Measurements from ENCODE around the gene PLAAT4. TPM values are rescaled to one million over a fixed set of nuclear protein-coding genes. Genes with fewer than 3 reads are reported as not detected.
"Not testable (repeated sequence)": the region's sequence is repeated elsewhere in the genome, so short reads cannot be mapped to it uniquely, and the experiment has no call there.

PLAAT4 gene
- total RNA-seq, 1 donor from 2014 or later: 14.7 TPM

GRCh38 chr11:63537293-63538101, 889 bp downstream of the PLAAT4 start:
- intact Hi-C loops (cut with micrococcal nuclease): loop anchor here (5.0 kb wide), 2 partner anchors 100 to 135 kb away; partner anchors contain the start of gene ATL3

GRCh38 chr11:63542506-63542905, 5.9 kb downstream of the PLAAT4 start:
- Mint-ChIP-seq H3K36me3 (ENCODE audit: low read depth) (peaks cover 50% of the 10 kb centered on the region), H3K4me1 (peaks cover 24% of the 10 kb centered on the region)
- H3K27me3 Mint-ChIP-seq; H3K9me3 Mint-ChIP-seq; H3K4me3 Mint-ChIP-seq; DNase-seq; H3K27ac Mint-ChIP-seq; intact Hi-C loops (cut with micrococcal nuclease): not testable (repeated sequence)

More at GRCh38 chr11:63537293-63538101, 889 bp downstream of the PLAAT4 start:
- peak overlapping the region; percentile 88 for H3K27ac Mint-ChIP-seq
- H3K4me1 Mint-ChIP-seq: peaks cover 63% of the 10 kb centered on the region
- H3K9me3 Mint-ChIP-seq: no peaks in the 10 kb centered on the region
- peak overlapping the region; percentile 90 for H3K4me3 Mint-ChIP-seq
- no peaks in the 10 kb centered on the region for H3K27me3 Mint-ChIP-seq
- H3K36me3 Mint-ChIP-seq (ENCODE audit: low read depth): peaks cover 16% of the 10 kb centered on the region
- peak; percentile 75 for DNase-seq

- no peaks in the 10 kb centered on the region for H3K9me3 Mint-ChIP-seq
- no peak overlapping the region for H3K4me3 Mint-ChIP-seq
- H3K27me3 Mint-ChIP-seq: no peaks in the 10 kb centered on the region
- peaks cover 13% of the 10 kb centered on the region for H3K4me1 Mint-ChIP-seq
- intact Hi-C loops (cut with micrococcal nuclease): no loop called here
- H3K36me3 Mint-ChIP-seq (ENCODE audit: low read depth): peaks cover 45% of the 10 kb centered on the region
- no peak overlapping the region for H3K27ac Mint-ChIP-seq
- no peak for DNase-seq
These were observed 7.1 kb downstream of the PLAAT4 start for GRCh38 chr11:63543711-63544110.

DNA sequence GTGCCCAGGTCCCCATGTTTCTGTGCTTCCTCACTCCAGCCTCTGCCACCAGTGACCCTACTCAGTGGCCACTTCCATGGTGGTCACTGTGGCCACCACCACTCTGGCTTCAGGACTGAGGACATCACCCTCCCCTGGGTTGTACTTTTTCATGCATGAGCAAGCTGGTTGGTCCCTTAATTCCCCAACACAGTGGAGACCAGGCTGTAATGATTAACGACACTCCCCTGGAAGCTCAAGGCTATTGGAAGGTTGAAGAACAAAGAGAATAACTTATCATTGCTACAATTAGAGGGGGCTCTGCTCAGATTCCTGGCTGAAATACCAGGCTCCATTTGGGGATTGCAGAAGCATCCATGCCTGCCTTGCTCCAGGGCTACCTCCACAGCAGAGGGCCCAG, 10.5 kb downstream of the PLAAT4 start:
- intact Hi-C loops (cut with micrococcal nuclease): no loop called here
- Mint-ChIP-seq H3K27ac (no peak overlapping the region), H3K4me1 (peaks cover 11% of the 10 kb centered on the region), H3K4me3 (no peak overlapping the region), H3K9me3 (no peaks in the 10 kb centered on the region), H3K36me3 (ENCODE audit: low read depth) (peaks cover 36% of the 10 kb centered on the region), H3K27me3 (no peaks in the 10 kb centered on the region)
- no peak for DNase-seq

- Mint-ChIP-seq H3K9me3 (no peaks in the 10 kb centered on the region), H3K27ac (no peak overlapping the region), H3K4me1 (peaks cover 16% of the 10 kb centered on the region), H3K36me3 (ENCODE audit: low read depth) (peaks cover 31% of the 10 kb centered on the region), H3K4me3 (no peak overlapping the region), H3K27me3 (no peaks in the 10 kb centered on the region)
- DNase-seq: no peak
- intact Hi-C loops (cut with micrococcal nuclease): no loop called here
These were observed 11.6 kb downstream of the PLAAT4 start for GRCh38 chr11:63548178-63548577.

DNA sequence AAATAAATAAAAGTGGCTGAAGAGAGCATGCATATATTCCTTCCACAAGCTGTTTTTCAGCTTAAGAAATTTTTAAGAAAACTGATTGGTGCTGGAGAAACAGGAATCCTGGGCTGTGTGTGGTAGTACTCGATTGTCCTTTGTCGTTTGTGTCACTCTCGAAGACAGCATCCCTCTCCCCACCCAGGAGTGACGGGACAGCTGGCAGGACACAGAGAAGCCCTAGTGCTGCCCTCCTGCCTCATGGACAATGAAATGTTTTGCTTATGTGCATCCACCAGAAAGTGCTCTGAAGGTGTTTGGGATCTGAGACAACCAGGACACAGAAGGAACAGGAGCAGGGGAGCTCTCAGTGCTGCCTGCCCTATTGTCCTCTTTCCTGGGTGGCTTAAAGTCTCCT, 12.8 kb downstream of the PLAAT4 start:
- H3K27me3 Mint-ChIP-seq: no peaks in the 10 kb centered on the region
- H3K4me3 Mint-ChIP-seq: no peak overlapping the region
- DNase-seq: no peak
- H3K36me3 Mint-ChIP-seq (ENCODE audit: low read depth): peaks cover 26% of the 10 kb centered on the region
- no peaks in the 10 kb centered on the region for H3K9me3 Mint-ChIP-seq
- H3K27ac Mint-ChIP-seq: no peak overlapping the region
- peaks cover 23% of the 10 kb centered on the region for H3K4me1 Mint-ChIP-seq
- intact Hi-C loops (cut with micrococcal nuclease): no loop called here

DNA sequence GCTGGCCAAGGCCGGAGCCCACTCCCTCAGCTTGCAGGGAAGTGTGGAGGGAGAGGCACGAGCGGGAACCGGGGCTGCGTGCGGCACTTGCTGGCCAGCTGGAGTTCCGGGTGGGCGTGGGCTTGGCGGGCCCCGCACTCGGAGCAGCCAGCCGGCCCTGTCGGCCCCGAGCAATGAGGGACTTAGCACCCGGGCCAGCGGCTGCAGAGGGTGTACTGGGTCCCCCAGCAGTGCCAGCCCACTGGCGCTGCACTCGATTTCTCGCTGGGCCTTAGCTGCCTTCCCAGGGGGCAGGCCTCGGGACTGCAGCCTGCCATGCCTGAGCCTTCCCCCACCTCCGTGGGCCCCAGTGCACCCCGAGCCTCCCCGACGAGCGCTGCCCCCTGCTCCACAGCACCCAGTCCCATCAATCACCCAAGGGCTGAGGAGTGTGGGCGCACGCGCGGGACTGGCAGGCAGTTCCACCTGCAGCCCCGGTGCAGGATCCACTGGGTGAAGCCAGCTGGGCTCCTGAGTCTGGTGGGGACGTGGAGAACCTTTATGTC, 13.6 kb downstream of the PLAAT4 start:
- not testable (repeated sequence) for H3K9me3 Mint-ChIP-seq, H3K27me3 Mint-ChIP-seq, H3K27ac Mint-ChIP-seq, DNase-seq, H3K4me3 Mint-ChIP-seq
- Mint-ChIP-seq H3K4me1 (peaks cover 27% of the 10 kb centered on the region), H3K36me3 (ENCODE audit: low read depth) (peaks cover 20% of the 10 kb centered on the region)
- intact Hi-C loops (cut with micrococcal nuclease): loop anchor here (5.0 kb wide), 1 partner anchor 62 kb away; the partner anchor contains the start of gene PLAAT3

DNA sequence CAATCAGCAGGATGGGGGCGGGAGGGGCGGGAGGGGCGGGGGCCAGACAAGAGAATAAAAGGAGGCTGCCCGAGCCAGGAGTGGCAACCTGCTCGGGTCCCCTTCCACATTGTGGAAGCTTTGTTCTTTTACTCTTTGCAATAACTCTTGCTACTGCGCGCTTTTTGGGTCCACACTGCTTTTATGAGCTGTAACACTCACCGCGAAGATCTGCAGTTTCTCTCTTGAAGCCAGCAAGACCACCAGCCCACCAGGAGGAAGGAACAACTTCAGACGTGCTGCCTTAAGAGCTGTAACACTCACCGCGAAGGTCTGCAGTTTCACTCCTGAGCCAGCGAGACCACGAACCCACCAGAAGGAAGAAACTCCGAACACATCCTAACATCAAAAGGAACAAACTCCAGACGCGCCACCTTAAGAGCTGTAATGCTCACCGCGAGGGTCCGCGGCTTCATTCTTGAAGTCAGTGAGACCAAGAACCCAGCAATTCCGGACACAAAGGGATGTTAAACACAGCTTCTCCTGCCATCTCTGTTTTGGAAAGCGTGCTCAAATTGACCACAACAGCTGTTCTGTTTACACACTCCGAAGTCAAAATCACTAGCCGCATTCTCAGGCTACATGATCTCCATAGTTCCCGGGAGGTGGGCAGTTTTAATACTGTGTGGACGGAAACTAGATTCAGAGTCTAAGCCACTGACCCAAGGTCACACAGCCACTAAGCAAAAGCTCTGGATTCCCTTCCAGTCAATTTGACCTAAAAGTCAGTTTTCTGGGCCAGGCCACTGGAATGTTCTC, 14.7 kb downstream of the PLAAT4 start:
- intact Hi-C loops (cut with micrococcal nuclease): loop anchor here (5.0 kb wide), 1 partner anchor 61 kb away; the partner anchor contains the start of gene PLAAT3
- peak overlapping the region; percentile 69 for H3K27ac Mint-ChIP-seq
- H3K4me3 Mint-ChIP-seq: peak overlapping the region; percentile 48
- DNase-seq: no peak
- peaks cover 12% of the 10 kb centered on the region for H3K36me3 Mint-ChIP-seq (ENCODE audit: low read depth)
- H3K9me3 Mint-ChIP-seq: no peaks in the 10 kb centered on the region
- H3K4me1 Mint-ChIP-seq: peaks cover 27% of the 10 kb centered on the region
- H3K27me3 Mint-ChIP-seq: no peaks in the 10 kb centered on the region

DNA sequence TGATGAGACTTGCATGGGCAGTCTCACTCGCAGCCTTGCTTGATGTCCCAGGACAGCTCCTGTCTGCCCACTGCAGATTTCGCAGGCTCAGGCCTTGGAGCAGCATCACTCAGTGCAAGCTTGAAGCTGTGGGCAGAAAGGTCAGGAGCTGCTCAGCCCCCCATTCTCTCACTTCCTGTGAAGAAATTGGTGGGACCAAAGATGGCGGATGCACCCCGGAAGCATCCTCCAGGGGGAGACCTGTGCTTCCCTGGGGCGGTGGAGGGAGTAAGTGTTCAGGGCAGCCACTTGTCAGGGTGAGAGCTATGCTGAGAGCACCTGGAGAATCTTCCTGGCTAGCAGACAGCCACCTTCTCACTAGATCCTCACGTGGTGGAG, 15.3 kb downstream of the PLAAT4 start:
- Mint-ChIP-seq H3K4me3 (no peak overlapping the region), H3K36me3 (ENCODE audit: low read depth) (peaks cover 7% of the 10 kb centered on the region), H3K27me3 (no peaks in the 10 kb centered on the region), H3K9me3 (no peaks in the 10 kb centered on the region), H3K4me1 (peaks cover 28% of the 10 kb centered on the region), H3K27ac (peak overlapping the region; percentile 45)
- intact Hi-C loops (cut with micrococcal nuclease): loop anchor here (5.0 kb wide), 1 partner anchor 60 kb away; the partner anchor contains the start of gene PLAAT3
- no peak for DNase-seq

DNA sequence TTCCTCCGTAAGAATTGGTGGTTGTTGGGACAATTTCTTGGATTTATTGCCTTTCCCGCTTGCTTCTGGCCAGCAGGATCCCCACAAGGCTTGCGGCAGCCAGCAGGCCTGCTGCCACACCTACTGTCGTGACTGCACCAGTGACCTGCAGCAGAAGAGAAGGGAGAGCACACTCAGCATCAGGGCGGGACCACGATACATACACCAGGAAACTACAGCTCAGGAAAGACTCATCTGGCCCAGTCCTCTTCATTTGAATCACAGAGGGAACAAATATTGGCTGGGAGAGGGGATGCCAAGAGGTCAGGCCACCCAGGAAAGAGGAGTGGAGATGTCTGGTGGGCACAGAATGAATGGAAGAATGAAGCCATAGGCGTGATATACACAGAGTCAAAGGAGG, 16.3 kb downstream of the PLAAT4 start:
- H3K4me3 Mint-ChIP-seq: peak overlapping the region; percentile 18

DNA sequence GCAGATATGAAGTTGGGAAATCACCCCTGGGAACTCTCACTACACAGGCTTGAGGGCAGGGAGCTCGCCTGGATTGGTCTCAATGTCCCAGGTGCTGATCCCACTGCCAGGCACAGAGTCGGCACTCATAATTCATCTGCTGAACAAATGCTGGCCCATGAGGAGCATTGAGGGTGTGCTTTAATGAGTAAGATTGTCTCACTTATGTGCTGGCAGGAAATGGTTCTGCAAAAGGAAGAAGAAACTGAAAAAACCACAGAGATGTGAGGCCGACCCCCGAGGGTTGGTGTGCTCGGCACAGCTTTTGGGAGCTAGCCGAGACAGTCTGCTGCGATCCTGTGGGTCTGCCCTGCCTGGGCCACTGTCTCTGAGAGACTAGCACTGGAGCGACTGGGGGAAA, 17.2 kb downstream of the PLAAT4 start:
- intact Hi-C loops (cut with micrococcal nuclease): loop anchor here (1.0 to 5.0 kb wide), 3 partner anchors 14 to 59 kb away; partner anchors contain the start of gene PLAAT3
- H3K4me3 Mint-ChIP-seq: peak overlapping the region; percentile 73
- H3K9me3 Mint-ChIP-seq: no peaks in the 10 kb centered on the region
- H3K27me3 Mint-ChIP-seq: no peaks in the 10 kb centered on the region
- H3K36me3 Mint-ChIP-seq (ENCODE audit: low read depth): no peaks in the 10 kb centered on the region
- DNase-seq: peak; percentile 84
- H3K4me1 Mint-ChIP-seq: peaks cover 28% of the 10 kb centered on the region
- peak overlapping the region; percentile 91 for H3K27ac Mint-ChIP-seq

More for the DNA sequence above, 16.3 kb downstream of the PLAAT4 start:
- Mint-ChIP-seq H3K4me1 (peaks cover 28% of the 10 kb centered on the region), H3K36me3 (ENCODE audit: low read depth) (no peaks in the 10 kb centered on the region), H3K27ac (peak overlapping the region; percentile 91), H3K9me3 (no peaks in the 10 kb centered on the region), H3K27me3 (no peaks in the 10 kb centered on the region)
- intact Hi-C loops (cut with micrococcal nuclease): loop anchor here (1.0 to 5.0 kb wide), 3 partner anchors 14 to 59 kb away; partner anchors contain the start of gene PLAAT3
- no peak for DNase-seq

DNA sequence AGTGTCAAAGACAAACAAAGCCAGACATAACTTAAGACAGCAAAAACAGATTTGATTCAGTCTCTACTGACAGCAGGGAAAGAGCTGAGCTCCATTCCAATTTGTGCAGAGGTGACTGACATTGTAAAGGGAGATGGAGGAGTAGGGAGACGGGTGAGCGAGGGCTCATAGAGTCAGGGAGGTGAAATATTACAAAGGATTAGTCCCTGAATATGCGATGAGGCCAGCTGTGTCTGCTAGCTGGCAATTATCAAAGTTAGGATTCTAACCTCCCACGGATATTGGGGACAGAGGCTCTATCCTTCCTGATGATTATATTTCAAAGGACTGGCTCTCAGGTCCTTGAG, 18.2 kb downstream of the PLAAT4 start:
- intact Hi-C loops (cut with micrococcal nuclease): loop anchor here (5.0 kb wide), 1 partner anchor 57 kb away; the partner anchor contains the start of gene PLAAT3
- Mint-ChIP-seq H3K36me3 (ENCODE audit: low read depth) (no peaks in the 10 kb centered on the region), H3K27me3 (no peaks in the 10 kb centered on the region), H3K27ac (no peak overlapping the region), H3K4me3 (no peak overlapping the region), H3K4me1 (peaks cover 30% of the 10 kb centered on the region), H3K9me3 (no peaks in the 10 kb centered on the region)
- DNase-seq: no peak

DNA sequence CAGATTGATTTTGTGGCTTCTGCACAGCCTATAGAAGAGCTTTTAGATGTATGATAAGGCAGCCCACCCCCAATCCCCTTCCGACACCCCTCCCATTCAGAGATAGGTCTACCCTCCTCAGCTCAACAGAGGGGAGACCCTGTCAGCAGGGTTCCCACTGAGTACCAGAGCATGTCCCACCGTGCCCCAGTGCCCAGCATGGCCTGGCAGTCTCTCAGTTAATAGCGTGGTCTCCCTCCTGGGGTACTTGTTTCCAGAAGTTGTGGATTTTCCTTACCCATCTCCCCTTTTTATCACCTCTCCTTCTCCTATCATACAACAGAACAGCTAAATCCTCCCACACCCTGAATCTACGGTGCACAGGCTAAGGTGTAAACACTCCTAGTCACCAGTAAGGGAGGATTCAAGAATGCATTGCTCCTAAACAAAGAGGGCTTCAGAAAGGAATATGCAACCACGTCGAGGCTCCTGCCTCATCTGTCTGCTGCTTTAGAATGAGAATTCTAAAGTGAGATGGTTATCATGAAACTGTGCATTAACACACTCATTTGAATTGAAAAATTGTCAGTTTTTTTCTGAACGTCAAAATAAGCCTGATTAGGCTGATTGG, 19.9 kb downstream of the PLAAT4 start:
- intact Hi-C loops (cut with micrococcal nuclease): no loop called here
- Mint-ChIP-seq H3K9me3 (no peaks in the 10 kb centered on the region), H3K27ac (no peak overlapping the region), H3K36me3 (ENCODE audit: low read depth) (no peaks in the 10 kb centered on the region), H3K4me1 (peaks cover 34% of the 10 kb centered on the region), H3K27me3 (no peaks in the 10 kb centered on the region), H3K4me3 (no peak overlapping the region)
- no peak for DNase-seq
